ENCODE results near the gene RPS6KA1. TPM values are rescaled to one million over a fixed set of nuclear protein-coding genes. Genes with fewer than 3 reads are reported as not detected.
A peak's percentile ranks its signal among the peaks of the same experiment; 100 is the strongest.

Gene RPS6KA1
- total RNA-seq, 4 donors from 2014 or later: 10.7 to 37.2 (median 13.5) TPM

DNA sequence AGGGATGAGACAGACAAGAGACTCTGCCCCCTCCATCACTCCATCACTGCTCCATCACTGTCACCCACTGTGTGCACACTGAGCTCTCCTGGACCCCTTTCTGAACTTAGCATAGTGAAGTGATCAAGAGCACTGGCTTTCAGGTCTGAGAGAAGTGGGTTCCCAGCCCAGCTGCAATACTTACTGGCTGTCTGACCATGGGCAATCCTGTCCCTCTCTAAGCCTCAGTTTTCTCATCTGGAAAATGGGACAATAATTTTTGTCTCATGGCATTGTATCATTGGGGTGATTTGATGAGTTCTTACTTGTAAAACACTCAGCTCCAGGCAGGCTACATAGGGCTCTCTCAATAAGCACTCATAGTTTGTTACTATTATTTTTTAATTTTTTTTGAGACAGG, 7.5 kb upstream of the RPS6KA1 start:
- H3K9me3 ChIP-seq: no peaks in the 10 kb centered on the region
- TF ChIP-seq EP300 (IDR thresholded peaks at IDR 0.05) (no peak), CTCF (IDR thresholded peaks at IDR 0.05) (no peak), POLR2A (IDR thresholded peaks at IDR 0.05) (no peak)
- no peak for DNase-seq (ENCODE audit: low spot score in 2 of 2)
- no peaks in the 10 kb centered on the region for H3K36me3 ChIP-seq
- peaks cover 0 to 9% of the 10 kb centered on the region in 2 donors for H3K27me3 ChIP-seq
- H3K27ac ChIP-seq: no peak overlapping the region
- H3K4me3 ChIP-seq: no peak overlapping the region
- H3K4me1 ChIP-seq: no peaks in the 10 kb centered on the region

GRCh38 chr1:26524181-26524580, 5.4 kb upstream of the RPS6KA1 start:
- H3K4me1 ChIP-seq: peaks cover 0 to 1% (median 0%) of the 10 kb centered on the region in 4 donors
- no peak overlapping the region for H3K27ac ChIP-seq
- H3K36me3 ChIP-seq: no peaks in the 10 kb centered on the region
- 69 to 73% methylated on average over 4 of the region's 4 CpGs for WGBS, 2 donors
- H3K4me3 ChIP-seq: no peak overlapping the region
- H3K27me3 ChIP-seq: peaks cover 0 to 9% of the 10 kb centered on the region in 2 donors
- DNase-seq (ENCODE audit: low spot score in 2 of 2): no peak
- TF ChIP-seq EP300 (IDR thresholded peaks at IDR 0.05) (no peak), POLR2A (IDR thresholded peaks at IDR 0.05) (no peak), CTCF (IDR thresholded peaks at IDR 0.05) (no peak)
- H3K9me3 ChIP-seq: no peaks in the 10 kb centered on the region

DNA sequence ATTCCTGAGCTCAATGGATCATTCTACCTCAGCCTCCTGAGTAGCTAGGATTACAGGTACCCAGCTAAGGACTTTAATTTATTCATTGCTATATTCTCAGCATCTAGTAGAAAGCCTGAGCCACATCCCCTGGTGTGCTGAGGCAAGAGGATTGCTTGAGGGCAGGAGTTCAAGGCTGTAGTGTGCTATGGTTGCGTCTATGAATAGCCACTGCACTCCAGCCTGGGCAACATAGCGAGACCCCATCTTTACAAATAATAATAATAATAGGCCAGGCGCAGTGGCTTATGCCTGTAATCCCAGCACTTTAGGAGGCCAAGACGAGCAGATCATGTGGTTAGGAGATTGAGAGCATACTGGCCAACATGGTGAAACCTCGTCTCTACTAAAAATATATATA, 3.3 kb upstream of the RPS6KA1 start:
- H3K27ac ChIP-seq: no peak overlapping the region
- peaks cover 0 to 9% of the 10 kb centered on the region in 2 donors for H3K27me3 ChIP-seq
- TF ChIP-seq CTCF (IDR thresholded peaks at IDR 0.05) (no peak), EP300 (IDR thresholded peaks at IDR 0.05) (no peak), POLR2A (IDR thresholded peaks at IDR 0.05) (no peak)
- H3K36me3 ChIP-seq: no peaks in the 10 kb centered on the region
- H3K9me3 ChIP-seq: no peaks in the 10 kb centered on the region
- peaks cover 0 to 17% (median 9%) of the 10 kb centered on the region in 4 donors for H3K4me1 ChIP-seq
- no peak for DNase-seq (ENCODE audit: low spot score in 2 of 2)
- WGBS, 2 donors: 85 to 88% methylated on average over 5 of the region's 5 CpGs
- no peak overlapping the region for H3K4me3 ChIP-seq

DNA sequence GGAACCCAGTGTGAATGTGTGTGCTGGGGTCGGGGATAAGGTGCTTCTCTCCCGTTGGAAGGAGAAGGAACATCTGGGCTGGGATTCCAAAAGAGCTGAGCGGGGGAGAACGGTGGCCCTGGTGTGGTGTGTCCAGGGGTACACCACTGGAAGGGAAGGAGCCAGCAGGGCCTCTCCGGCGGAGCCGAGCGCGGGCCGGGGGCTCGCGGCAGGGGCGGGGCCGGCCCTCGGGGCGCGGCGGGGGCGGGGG, 231 bp upstream of the RPS6KA1 start:
- peak overlapping the region in 2 of 4 donors; percentile 54 to 90 for H3K4me3 ChIP-seq
- no peaks in the 10 kb centered on the region for H3K36me3 ChIP-seq
- no peak for DNase-seq (ENCODE audit: low spot score in 2 of 2)
- peaks cover 0 to 19% (median 9%) of the 10 kb centered on the region in 4 donors for H3K4me1 ChIP-seq
- peak overlapping the region in 1 of 4 donors; percentile 74 for H3K27ac ChIP-seq
- no peaks in the 10 kb centered on the region for H3K9me3 ChIP-seq
- peaks cover 0 to 6% of the 10 kb centered on the region in 2 donors for H3K27me3 ChIP-seq
- 1 to 2% methylated on average over 14 to 19 of the region's 19 CpGs for WGBS, 2 donors
- TF ChIP-seq POLR2A (IDR thresholded peaks at IDR 0.05): no peak
- TF ChIP-seq CTCF (IDR thresholded peaks at IDR 0.05): no peak
- no peak for TF ChIP-seq EP300 (IDR thresholded peaks at IDR 0.05)

DNA sequence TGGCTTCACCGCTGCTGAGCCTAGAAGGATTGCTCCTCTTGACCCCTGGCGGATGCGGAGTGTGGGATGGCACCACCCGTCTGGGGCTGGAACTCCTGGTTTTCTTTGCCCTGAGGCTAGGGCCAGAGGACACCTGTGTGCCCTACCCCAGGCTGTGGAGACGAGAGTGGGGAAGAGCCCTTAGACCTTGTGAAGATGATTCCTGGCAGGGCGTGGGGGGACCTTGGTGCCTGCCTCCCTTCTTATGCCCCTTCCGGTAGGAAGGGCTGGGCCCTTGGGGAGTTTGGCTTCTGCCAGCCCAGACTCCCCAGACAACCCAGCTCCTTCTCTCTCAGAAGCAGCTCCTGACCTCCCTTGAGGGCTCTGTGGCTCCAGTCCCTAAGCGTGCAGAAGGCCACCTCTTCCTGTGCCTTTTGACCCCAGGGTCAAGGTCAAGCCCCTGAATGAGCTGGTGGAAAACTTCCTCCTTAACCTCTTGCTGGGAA, 891 bp downstream of the RPS6KA1 start:
- no peak for DNase-seq (ENCODE audit: low spot score in 2 of 2)
- WGBS, 2 donors: 43 to 44% methylated on average over 2 to 4 of the region's 8 CpGs
- no peaks in the 10 kb centered on the region for H3K27me3 ChIP-seq
- H3K4me1 ChIP-seq: peaks cover 0 to 19% (median 9%) of the 10 kb centered on the region in 4 donors
- H3K4me3 ChIP-seq: peak overlapping the region; percentile 35 to 90 (median 57)
- TF ChIP-seq POLR2A (IDR thresholded peaks at IDR 0.05): no peak
- TF ChIP-seq EP300 (IDR thresholded peaks at IDR 0.05): no peak
- TF ChIP-seq CTCF (IDR thresholded peaks at IDR 0.05): no peak
- no peaks in the 10 kb centered on the region for H3K9me3 ChIP-seq
- H3K27ac ChIP-seq: peak overlapping the region in 2 of 4 donors; percentile 74 to 84
- no peaks in the 10 kb centered on the region for H3K36me3 ChIP-seq

Measured in tibial nerve (tissue), 4 donors.